GM18873 (cell line): ENCODE measurements around the gene CCNG1.

Source experiments
- ATAC-seq: cut with Tn5 transposase; IDR thresholded peaks from one replicate; pipeline ENCODE4 v1.9.1; 2021; ENCODE audit warnings: mild to moderate bottlenecking, moderate library complexity, moderate number of reproducible peaks; ENCODE audit not compliant: unreplicated experiment, low FRiP score

The CCNG1 gene

DNA sequence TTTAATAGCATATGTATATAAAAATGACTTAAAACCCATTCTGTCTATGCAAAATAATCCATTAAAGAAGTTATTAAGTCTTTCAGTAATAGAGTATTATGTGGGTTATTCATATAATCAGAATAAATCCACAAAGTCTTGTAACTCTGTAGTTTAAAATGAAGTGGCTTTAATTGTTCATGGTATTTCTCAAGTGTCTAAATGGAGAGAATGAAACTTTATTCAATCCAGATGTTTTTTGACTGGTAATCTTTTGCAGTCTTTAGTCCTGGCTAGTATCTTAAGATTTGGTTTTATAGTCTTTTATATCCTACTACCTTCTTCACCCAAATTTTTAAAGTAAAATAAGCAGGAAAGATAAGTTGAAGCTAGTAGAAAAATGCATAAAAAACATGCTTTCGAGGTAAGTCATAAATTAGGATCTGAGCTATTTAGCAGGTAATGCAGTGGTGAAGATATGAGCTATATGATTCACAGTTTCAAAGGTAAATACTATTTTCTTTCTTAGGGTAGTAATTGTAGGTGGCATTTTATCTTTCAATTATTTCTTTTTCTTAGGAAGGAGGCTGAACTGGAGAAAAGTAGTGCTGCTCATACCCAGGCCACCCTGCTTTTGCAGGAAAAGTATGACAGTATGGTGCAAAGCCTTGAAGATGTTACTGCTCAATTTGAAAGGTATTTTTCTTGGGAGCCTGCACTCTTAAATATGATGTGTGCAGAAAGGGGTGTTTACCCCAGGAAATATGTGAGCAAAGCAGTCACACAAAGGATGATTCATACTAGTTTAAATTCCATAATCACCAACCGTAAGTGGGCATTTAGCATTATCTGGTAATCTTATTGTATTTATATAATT is 41.0 kb downstream of the CCNG1 start:
- no peak for ATAC-seq

DNA sequence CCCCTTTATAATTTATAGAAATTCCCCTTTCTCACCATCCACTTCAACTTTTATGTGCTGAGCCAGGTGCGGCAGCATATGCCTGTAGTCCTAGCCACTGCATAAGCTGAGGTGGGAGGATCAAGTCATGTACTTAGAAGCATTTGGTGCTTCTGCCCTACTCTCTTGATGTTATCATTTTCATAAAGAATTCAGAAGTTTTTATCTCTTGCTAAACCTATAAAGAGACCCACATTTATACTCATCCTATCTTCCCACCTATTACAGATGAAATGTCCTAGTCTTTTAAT is 41.5 kb downstream of the CCNG1 start:
- no peak for ATAC-seq

DNA sequence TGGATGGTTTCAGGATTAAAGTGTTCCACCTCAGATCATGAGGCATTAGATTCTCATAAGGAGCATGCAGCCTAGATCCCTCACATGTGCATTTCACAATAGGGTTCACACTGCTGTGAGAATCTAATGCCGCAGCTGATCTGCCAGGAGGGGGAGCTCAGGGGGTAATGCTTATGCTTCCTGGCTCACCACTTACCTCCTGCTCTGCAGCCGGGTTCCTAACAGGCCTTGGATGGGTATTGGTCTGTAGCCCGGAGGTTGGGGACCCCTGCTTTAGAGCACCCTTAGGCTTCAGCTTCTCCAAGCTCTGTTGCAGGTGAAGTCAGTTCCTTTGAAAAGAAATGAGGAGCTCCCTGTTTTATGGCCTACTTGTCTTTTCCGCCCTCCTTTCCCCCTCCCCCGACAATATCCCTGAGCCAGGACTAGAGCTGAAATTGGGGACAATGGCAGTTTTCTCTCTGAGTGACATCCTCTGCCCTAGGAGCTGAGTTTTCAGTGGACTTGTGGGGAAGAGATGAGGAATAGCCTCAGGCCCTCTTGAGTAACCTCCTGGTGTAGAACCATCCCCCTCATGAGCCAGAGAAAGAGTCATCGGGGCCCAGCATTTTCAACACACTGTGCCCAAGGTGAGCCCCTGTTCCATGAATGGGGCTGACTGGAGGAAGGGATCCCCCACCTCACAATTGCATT is 51.8 kb downstream of the CCNG1 start:
- ATAC-seq = no peak

DNA sequence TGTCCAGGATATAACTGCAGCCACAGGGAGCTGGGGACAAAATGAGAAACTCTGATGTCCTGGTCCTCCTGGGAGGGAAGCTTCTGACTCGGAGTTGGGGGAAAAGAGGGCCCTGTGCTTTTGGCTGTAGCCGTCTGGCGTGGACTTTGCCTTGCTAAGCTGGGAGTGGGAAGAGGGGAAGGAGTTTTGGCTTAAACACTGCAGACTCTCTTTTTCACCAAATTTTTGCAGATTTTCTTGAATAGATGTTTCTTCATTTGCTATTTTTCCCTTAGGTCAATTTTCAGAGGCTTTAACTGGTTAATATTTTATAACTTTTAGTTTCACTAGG is 52.3 kb downstream of the CCNG1 start:
- no peak for ATAC-seq
